Measurements from ENCODE around the gene P2RY13. TPM values are rescaled to one million over a fixed set of nuclear protein-coding genes. Genes with fewer than 3 reads are reported as not detected.

The P2RY13 gene
- total RNA-seq, 1 experiment from 2014 or later: not detected

DNA sequence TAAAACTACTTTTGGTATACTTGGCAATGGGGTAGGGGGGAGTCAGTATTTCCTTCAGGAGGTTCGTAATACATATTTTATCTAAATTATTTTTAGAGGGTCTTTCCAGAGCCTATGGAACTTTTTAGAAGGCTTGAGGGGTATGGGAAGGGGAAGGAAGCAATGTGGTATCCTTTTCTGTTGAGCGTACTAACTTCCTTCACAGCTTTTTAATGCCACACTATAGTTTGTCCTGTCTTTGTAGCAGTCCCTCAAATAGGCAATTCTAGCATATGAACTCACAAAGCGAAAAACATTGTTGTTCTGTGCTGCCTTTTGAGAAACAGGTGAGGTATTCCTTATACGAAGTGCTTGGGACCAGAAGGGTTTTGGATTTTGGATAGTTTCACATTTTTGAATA, 22.3 kb upstream of the P2RY13 start:
- Histone ChIP-seq H3K9ac (ENCODE audit: low read length) (no peak overlapping the region), H3K4me3 (ENCODE audit: low read length) (no peak overlapping the region), H2AFZ (ENCODE audit: low read length) (no peak overlapping the region), H3F3A (ENCODE audit: low read length, unreplicated experiment) (no peaks in the 10 kb centered on the region), H3K79me2 (ENCODE audit: low read length) (no peaks in the 10 kb centered on the region), H3K9me3 (ENCODE audit: low read length) (no peaks in the 10 kb centered on the region), H3K36me3 (ENCODE audit: low read depth, low read length) (no peaks in the 10 kb centered on the region), H3K4me1 (ENCODE audit: insufficient read depth, low read length) (no peaks in the 10 kb centered on the region), H4K20me1 (ENCODE audit: low read length) (no peaks in the 10 kb centered on the region), H3K27ac (ENCODE audit: low read length) (no peak overlapping the region), H3K9me2 (replicated peaks; ENCODE audit: low read length) (no peaks in the 10 kb centered on the region), H3K4me2 (ENCODE audit: low read length) (no peak overlapping the region), H3K27me3 (ENCODE audit: low read length) (no peaks in the 10 kb centered on the region)
- ATAC-seq (no peak), DNase-seq (no peak)
- POLR2A ChIA-PET (ENCODE audit: unreplicated experiment): interaction anchor here (0.7 kb wide), 1 partner anchor 14 kb away, joined by 3 read pairs; no protein-coding TSS in a partner anchor
- intact Hi-C loops (cut with micrococcal nuclease): no loop called here
- CTCF ChIA-PET: no interaction called here
- no peak for TF ChIP-seq EZH2 (IDR thresholded peaks at IDR 0.05; ENCODE audit: low read length, unreplicated experiment)
- BruUV-seq (replicated peaks): no TSS peak

DNA sequence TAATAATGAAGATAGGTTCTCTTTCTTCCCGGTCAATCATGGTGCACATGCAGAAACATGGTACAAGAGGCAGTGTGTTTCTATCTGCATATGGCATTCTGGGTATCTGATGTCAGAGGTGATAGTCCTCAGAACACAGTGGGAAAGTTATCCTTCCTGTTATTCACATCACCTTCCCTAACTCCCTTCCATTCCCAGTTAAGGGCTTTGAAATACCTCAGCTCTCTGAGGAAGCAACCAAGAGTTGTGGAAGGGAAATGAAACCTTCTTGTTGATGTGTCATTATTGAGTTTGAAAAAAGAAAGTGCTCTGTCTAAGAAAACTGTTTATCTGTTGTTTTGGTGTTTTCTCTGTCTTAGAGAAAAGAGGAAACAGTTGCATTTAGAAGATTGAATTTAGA, 21.9 kb upstream of the P2RY13 start:
- DNase-seq: no peak
- no peak for ATAC-seq
- Histone ChIP-seq H3K27ac (ENCODE audit: low read length) (no peak overlapping the region), H3K36me3 (ENCODE audit: low read depth, low read length) (no peaks in the 10 kb centered on the region), H3K4me2 (ENCODE audit: low read length) (no peak overlapping the region), H3K9me3 (ENCODE audit: low read length) (no peaks in the 10 kb centered on the region), H3F3A (ENCODE audit: low read length, unreplicated experiment) (no peaks in the 10 kb centered on the region), H3K9me2 (replicated peaks; ENCODE audit: low read length) (no peaks in the 10 kb centered on the region), H3K9ac (ENCODE audit: low read length) (no peak overlapping the region), H4K20me1 (ENCODE audit: low read length) (no peaks in the 10 kb centered on the region), H3K4me1 (ENCODE audit: insufficient read depth, low read length) (no peaks in the 10 kb centered on the region), H2AFZ (ENCODE audit: low read length) (no peak overlapping the region), H3K4me3 (ENCODE audit: low read length) (no peak overlapping the region), H3K79me2 (ENCODE audit: low read length) (no peaks in the 10 kb centered on the region), H3K27me3 (ENCODE audit: low read length) (no peaks in the 10 kb centered on the region)
- intact Hi-C loops (cut with micrococcal nuclease): no loop called here
- ChIA-PET CTCF (no interaction called here), POLR2A (ENCODE audit: unreplicated experiment) (interaction anchor here (0.7 kb wide), 1 partner anchor 14 kb away, joined by 3 read pairs; no protein-coding TSS in a partner anchor)
- TF ChIP-seq EZH2phosphoT487 (IDR thresholded peaks at IDR 0.05; ENCODE audit: borderline replicate concordance, low read length) (no peak), EZH2 (IDR thresholded peaks at IDR 0.05; ENCODE audit: low read length, unreplicated experiment) (no peak)
- TF ChIP-seq, protein P1, sequence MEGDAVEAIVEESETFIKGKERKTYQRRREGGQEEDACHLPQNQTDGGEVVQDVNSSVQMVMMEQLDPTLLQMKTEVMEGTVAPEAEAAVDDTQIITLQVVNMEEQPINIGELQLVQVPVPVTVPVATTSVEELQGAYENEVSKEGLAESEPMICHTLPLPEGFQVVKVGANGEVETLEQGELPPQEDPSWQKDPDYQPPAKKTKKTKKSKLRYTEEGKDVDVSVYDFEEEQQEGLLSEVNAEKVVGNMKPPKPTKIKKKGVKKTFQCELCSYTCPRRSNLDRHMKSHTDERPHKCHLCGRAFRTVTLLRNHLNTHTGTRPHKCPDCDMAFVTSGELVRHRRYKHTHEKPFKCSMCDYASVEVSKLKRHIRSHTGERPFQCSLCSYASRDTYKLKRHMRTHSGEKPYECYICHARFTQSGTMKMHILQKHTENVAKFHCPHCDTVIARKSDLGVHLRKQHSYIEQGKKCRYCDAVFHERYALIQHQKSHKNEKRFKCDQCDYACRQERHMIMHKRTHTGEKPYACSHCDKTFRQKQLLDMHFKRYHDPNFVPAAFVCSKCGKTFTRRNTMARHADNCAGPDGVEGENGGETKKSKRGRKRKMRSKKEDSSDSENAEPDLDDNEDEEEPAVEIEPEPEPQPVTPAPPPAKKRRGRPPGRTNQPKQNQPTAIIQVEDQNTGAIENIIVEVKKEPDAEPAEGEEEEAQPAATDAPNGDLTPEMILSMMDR (conservative IDR thresholded peaks at IDR 0.05; ENCODE audit: low read depth, low read length): no peak
- BruUV-seq (replicated peaks): no TSS peak

DNA sequence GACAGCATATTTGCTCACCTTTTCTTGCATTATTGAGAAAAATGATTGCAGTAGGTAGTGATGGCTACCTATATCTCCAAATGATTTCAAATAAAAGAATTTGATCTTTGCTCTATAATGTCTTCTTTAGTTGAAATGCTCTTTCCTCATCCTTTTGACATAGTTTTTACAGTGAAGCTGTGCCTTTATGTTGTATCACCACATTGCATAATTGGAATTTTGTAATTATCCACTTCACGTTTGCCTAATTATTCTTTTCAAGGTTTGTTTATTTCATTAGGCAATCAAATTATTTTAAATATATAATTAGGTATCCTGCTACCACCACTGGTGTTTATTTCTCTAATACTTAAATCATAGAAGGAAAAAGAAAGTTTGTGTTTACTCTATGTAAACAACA, 21.3 kb upstream of the P2RY13 start:
- intact Hi-C loops (cut with micrococcal nuclease): no loop called here
- CTCF ChIA-PET: no interaction called here
- Histone ChIP-seq H3K4me1 (ENCODE audit: insufficient read depth, low read length) (no peaks in the 10 kb centered on the region), H3K79me2 (ENCODE audit: low read length) (no peaks in the 10 kb centered on the region), H3K4me2 (ENCODE audit: low read length) (no peak overlapping the region), H3K9me3 (ENCODE audit: low read length) (no peaks in the 10 kb centered on the region), H3K36me3 (ENCODE audit: low read depth, low read length) (no peaks in the 10 kb centered on the region), H4K20me1 (ENCODE audit: low read length) (no peaks in the 10 kb centered on the region), H3K9me2 (replicated peaks; ENCODE audit: low read length) (no peaks in the 10 kb centered on the region), H2AFZ (ENCODE audit: low read length) (no peak overlapping the region), H3K4me3 (ENCODE audit: low read length) (no peak overlapping the region), H3F3A (ENCODE audit: low read length, unreplicated experiment) (no peaks in the 10 kb centered on the region), H3K27me3 (ENCODE audit: low read length) (no peaks in the 10 kb centered on the region), H3K27ac (ENCODE audit: low read length) (no peak overlapping the region), H3K9ac (ENCODE audit: low read length) (no peak overlapping the region)
- ATAC-seq (no peak), DNase-seq (no peak)
- POLR2A ChIA-PET (ENCODE audit: unreplicated experiment): interaction anchor here (0.6 kb wide), 1 partner anchor 133 kb away, joined by 3 read pairs; no protein-coding TSS in a partner anchor
- BruUV-seq (replicated peaks): no TSS peak
- TF ChIP-seq EZH2 (IDR thresholded peaks at IDR 0.05; ENCODE audit: low read length, unreplicated experiment): no peak
- TF ChIP-seq, protein P1 (conservative IDR thresholded peaks at IDR 0.05; ENCODE audit: low read depth, low read length): no peak
- no peak for TF ChIP-seq EZH2phosphoT487 (IDR thresholded peaks at IDR 0.05; ENCODE audit: borderline replicate concordance, low read length)

All from PC-3 (cell line).